Urinary bladder (tissue), 4 donors: ENCODE measurements around the gene CLIC5. TPM values are rescaled to one million over a fixed set of nuclear protein-coding genes. Genes with fewer than 3 reads are reported as not detected.

Experiments
- DNase-seq: peaks from one replicate; pipeline ENCODE4 v3.0.0-alpha.2; 2015; ENCODE audit errors: extremely low spot score
- H3K27ac ChIP-seq: one replicate; pipeline ENCODE4 v1.5.1; 2013; ENCODE audit warnings: low read depth, mild to moderate bottlenecking, moderate library complexity
- H3K36me3 ChIP-seq: one replicate; pipeline ENCODE4 v1.6.1; 2013; ENCODE audit warnings: mild to moderate bottlenecking, moderate library complexity; ENCODE audit not compliant: insufficient read depth
- H3K4me1 ChIP-seq: one replicate; pipeline ENCODE4 v1.6.1; 2013; ENCODE audit warnings: mild to moderate bottlenecking, moderate library complexity; ENCODE audit not compliant: insufficient read depth
- H3K4me3 ChIP-seq: one replicate; pipeline ENCODE4 v1.5.1; 2013; ENCODE audit warnings: low read depth, low read length
- WGBS: extraction: QIAGEN DNeasy Blood & Tissue Kit; methylation state at CpG from one replicate; pipeline ENCODE4 v1.1.7; 2013; 5-methylcytosine and 5-hydroxymethylcytosine counted together
- polyA plus RNA-seq: library from polyadenylated mRNA; stranded (reverse); fragments of 200-250 nt; gene quantifications from one replicate; pipeline ENCODE4 v1.2.3, GENCODE V29; 2013
- total RNA-seq: library from RNA; depleted of rRNA; stranded (reverse); fragments of >200 nt; gene quantifications from one replicate; pipeline ENCODE4 v1.2.3, GENCODE V29; 2014
- donor health status: healthy with polysubstance abuse.
- donor health status: healthy.

The CLIC5 gene
- total and polyA plus RNA-seq, 2 donors = 2.4 to 4.3 TPM

- DNase-seq = no peak
- Histone ChIP-seq H3K27ac (no peak overlapping the region), H3K4me1 (no peaks in the 10 kb centered on the region), H3K36me3 (no peaks in the 10 kb centered on the region), H3K4me3 (no peak overlapping the region)
- WGBS = 97% methylated on average over 3 of the region's 3 CpGs
Measured at GRCh38 chr6:45915780-45916468, 99.7 kb downstream of the CLIC5 start.

- 71% methylated on average over 7 of the region's 7 CpGs for WGBS
- Histone ChIP-seq H3K27ac (no peak overlapping the region), H3K4me3 (no peak overlapping the region), H3K4me1 (no peaks in the 10 kb centered on the region), H3K36me3 (no peaks in the 10 kb centered on the region)
- no peak for DNase-seq
Measured at GRCh38 chr6:45911691-45912090, 104.0 kb downstream of the CLIC5 start.

GRCh38 chr6:45903959-45904358 lies 111.7 kb downstream of the CLIC5 start:
- 91% methylated on average over 1 of the region's 1 CpG for WGBS
- Histone ChIP-seq H3K4me1 (no peaks in the 10 kb centered on the region), H3K4me3 (no peak overlapping the region), H3K27ac (no peak overlapping the region), H3K36me3 (no peaks in the 10 kb centered on the region)
- DNase-seq = no peak

- DNase-seq = no peak
- no peak overlapping the region for H3K27ac ChIP-seq
- H3K36me3 ChIP-seq = no peaks in the 10 kb centered on the region
- no peak overlapping the region for H3K4me3 ChIP-seq
- 94% methylated on average over 15 of the region's 15 CpGs for WGBS
- no peaks in the 10 kb centered on the region for H3K4me1 ChIP-seq
Measured at GRCh38 chr6:45902984-45903383, 112.7 kb downstream of the CLIC5 start.

- DNase-seq = no peak
- no peaks in the 10 kb centered on the region for H3K4me1 ChIP-seq
- WGBS = 82% methylated on average over 7 of the region's 7 CpGs
Measured at GRCh38 chr6:45901767-45902650, 113.7 kb downstream of the CLIC5 start.

GRCh38 chr6:45900808-45901752 lies 114.6 kb downstream of the CLIC5 start:
- DNase-seq = no peak
- no peak overlapping the region for H3K27ac ChIP-seq
- 76% methylated on average over 9 of the region's 9 CpGs for WGBS

More at GRCh38 chr6:45901767-45902650, 113.7 kb downstream of the CLIC5 start:
- H3K27ac ChIP-seq = no peak overlapping the region
- H3K36me3 ChIP-seq = no peaks in the 10 kb centered on the region
- no peak overlapping the region for H3K4me3 ChIP-seq

GRCh38 chr6:45899683-45899946 lies 116.0 kb downstream of the CLIC5 start:
- Histone ChIP-seq H3K36me3 (no peaks in the 10 kb centered on the region), H3K27ac (no peak overlapping the region), H3K4me3 (no peak overlapping the region), H3K4me1 (no peaks in the 10 kb centered on the region)
- 86% methylated on average over 4 of the region's 4 CpGs for WGBS
- no peak for DNase-seq

More at GRCh38 chr6:45900808-45901752, 114.6 kb downstream of the CLIC5 start:
- Histone ChIP-seq H3K4me3 (no peak overlapping the region), H3K4me1 (no peaks in the 10 kb centered on the region), H3K36me3 (no peaks in the 10 kb centered on the region)

GRCh38 chr6:45898941-45899682 lies 116.5 kb downstream of the CLIC5 start:
- no peak overlapping the region for H3K4me3 ChIP-seq
- no peak for DNase-seq
- no peaks in the 10 kb centered on the region for H3K4me1 ChIP-seq
- H3K27ac ChIP-seq = no peak overlapping the region
- H3K36me3 ChIP-seq = no peaks in the 10 kb centered on the region
- 82% methylated on average over 7 of the region's 7 CpGs for WGBS

- whole genome bisulfite sequencing = 67% methylated on average over 6 of the region's 6 CpGs
- Histone ChIP-seq H3K4me1 (no peaks in the 10 kb centered on the region), H3K27ac (no peak overlapping the region), H3K36me3 (no peaks in the 10 kb centered on the region), H3K4me3 (no peak overlapping the region)
- no peak for DNase-seq
Measured at GRCh38 chr6:45896783-45897441, 118.7 kb downstream of the CLIC5 start.

- Histone ChIP-seq H3K4me1 (no peaks in the 10 kb centered on the region), H3K36me3 (no peaks in the 10 kb centered on the region), H3K27ac (no peak overlapping the region), H3K4me3 (no peak overlapping the region)
- 90% methylated on average over 5 of the region's 5 CpGs for whole genome bisulfite sequencing
- DNase-seq = no peak
Measured at GRCh38 chr6:45895569-45895968, 120.1 kb downstream of the CLIC5 start.

- H3K4me1 ChIP-seq = no peaks in the 10 kb centered on the region
- no peak overlapping the region for H3K4me3 ChIP-seq
- no peaks in the 10 kb centered on the region for H3K36me3 ChIP-seq
- no peak overlapping the region for H3K27ac ChIP-seq
- no peak for DNase-seq
- 70% methylated on average over 4 of the region's 4 CpGs for WGBS
Measured at GRCh38 chr6:45892696-45893245, 122.9 kb downstream of the CLIC5 start.

GRCh38 chr6:45892196-45892595 lies 123.5 kb downstream of the CLIC5 start:
- DNase-seq = no peak
- Histone ChIP-seq H3K27ac (no peak overlapping the region), H3K4me1 (no peaks in the 10 kb centered on the region), H3K36me3 (no peaks in the 10 kb centered on the region), H3K4me3 (no peak overlapping the region)
- 87% methylated on average over 2 of the region's 2 CpGs for WGBS
